GM23248 (cell line): ENCODE data around the gene KIAA1549. TPM values are rescaled to one million over a fixed set of nuclear protein-coding genes. Genes with fewer than 3 reads are reported as not detected.

Source experiments
- DNase-seq: peaks from one replicate; pipeline ENCODE4 v3.0.0-alpha.2; 2015
- H2AFZ ChIP-seq: fragments of 200-600 bp; sonication (generic); 2 replicates; pipeline ENCODE4 v1.6.1; 2016; ENCODE audit warnings: antibody characterized with exemption
- H3F3A ChIP-seq: fragments of 200-600 bp; sonication (generic); 2 replicates; pipeline ENCODE4 v1.6.1; 2016; ENCODE audit warnings: mild to moderate bottlenecking, antibody characterized with exemption, mixed run types; ENCODE audit not compliant: insufficient read depth
- H3K27ac ChIP-seq: fragments of 200-600 bp; sonication (generic); 2 replicates; pipeline ENCODE4 v1.5.1; 2016; ENCODE audit warnings: mild to moderate bottlenecking
- H3K27me3 ChIP-seq: fragments of 200-600 bp; sonication (generic); replicated peaks from 2 replicates; pipeline ENCODE4 v1.6.1; 2016; ENCODE audit warnings: mild to moderate bottlenecking; ENCODE audit not compliant: insufficient read depth
- H3K36me3 ChIP-seq: fragments of 200-600 bp; sonication (generic); 2 replicates; pipeline ENCODE4 v1.6.1; 2016; ENCODE audit warnings: low read depth, mild to moderate bottlenecking
- H3K4me1 ChIP-seq: fragments of 200-600 bp; sonication (generic); 2 replicates; pipeline ENCODE4 v1.6.1; 2016; ENCODE audit warnings: mild to moderate bottlenecking; ENCODE audit not compliant: insufficient read depth
- H3K4me2 ChIP-seq: fragments of 200-600 bp; sonication (generic); one replicate; pipeline ENCODE4 v1.6.1; 2016; ENCODE audit warnings: mild to moderate bottlenecking; ENCODE audit not compliant: unreplicated experiment
- H3K4me3 ChIP-seq: fragments of 200-600 bp; sonication (generic); 2 replicates; pipeline ENCODE4 v1.5.1; 2016; ENCODE audit warnings: mild to moderate bottlenecking
- H3K79me2 ChIP-seq: fragments of 200-600 bp; sonication (generic); 2 replicates; pipeline ENCODE4 v1.6.1; 2016; ENCODE audit warnings: mild to moderate bottlenecking; ENCODE audit not compliant: insufficient read depth
- H3K9ac ChIP-seq: fragments of 200-600 bp; sonication (generic); 2 replicates; pipeline ENCODE4 v1.6.1; 2016; ENCODE audit warnings: mild to moderate bottlenecking
- H3K9me2 ChIP-seq: fragments of 200-600 bp; sonication (generic); 2 replicates; pipeline ENCODE4 v1.6.1; 2016; ENCODE audit warnings: mixed run types, mild to moderate bottlenecking, moderate library complexity; ENCODE audit not compliant: insufficient read depth
- H3K9me3 ChIP-seq: fragments of 200-600 bp; sonication (generic); one replicate; pipeline ENCODE4 v1.6.1; 2017; ENCODE audit warnings: low read depth
- H4K20me1 ChIP-seq: fragments of 200-600 bp; sonication (generic); 2 replicates; pipeline ENCODE4 v1.6.0; 2016; ENCODE audit not compliant: insufficient read depth
- EZH2 ChIP-seq: fragments of 200-600 bp; sonication (generic); IDR thresholded peaks from 2 replicates; pipeline ENCODE4 v1.6.1; 2018; ENCODE audit warnings: antibody characterized with exemption, mild to moderate bottlenecking; ENCODE audit not compliant: insufficient read depth, poor library complexity, severe bottlenecking
- EZH2phosphoT487 ChIP-seq: fragments of 200-600 bp; sonication (generic); IDR thresholded peaks from 2 replicates; pipeline ENCODE4 v1.6.1; 2018; ENCODE audit warnings: antibody characterized with exemption, moderate library complexity, mild to moderate bottlenecking, low read depth; ENCODE audit not compliant: insufficient read depth
- WGBS, 2 experiments: methylation state at CpG; one replicate each; pipeline ENCODE4 v1.1.6; 2015 to 2017; ENCODE audit warnings: low lambda C conversion rate in 2 of 2, low coverage in 1 of 2; ENCODE audit errors: missing lambda C conversion rate in 2 of 2; 5-methylcytosine and 5-hydroxymethylcytosine counted together
- in situ Hi-C: fragments of 300-500 bp; cut with MboI; formaldehyde crosslinking; loops from 2 replicates; pipeline ENCODE4 v1.15.0; 2020
- polyA plus RNA-seq: library from polyadenylated mRNA; unstranded; fragments of >200 nt; fragmentation: Nextera tagmentation; extraction: Ambion mirVana; gene quantifications from 2 replicates; pipeline ENCODE4 v1.2.1, GENCODE V29; 2016
- total RNA-seq: library from RNA; depleted of rRNA; stranded (reverse); fragments of >200 nt; shearing (Covaris generic); gene quantifications from 2 replicates; pipeline ENCODE4 v1.2.3, GENCODE V29; 2014

Gene KIAA1549
- total and polyA plus RNA-seq, 2 experiments from 2014 or later, result 2.1 to 3.0 TPM

DNA sequence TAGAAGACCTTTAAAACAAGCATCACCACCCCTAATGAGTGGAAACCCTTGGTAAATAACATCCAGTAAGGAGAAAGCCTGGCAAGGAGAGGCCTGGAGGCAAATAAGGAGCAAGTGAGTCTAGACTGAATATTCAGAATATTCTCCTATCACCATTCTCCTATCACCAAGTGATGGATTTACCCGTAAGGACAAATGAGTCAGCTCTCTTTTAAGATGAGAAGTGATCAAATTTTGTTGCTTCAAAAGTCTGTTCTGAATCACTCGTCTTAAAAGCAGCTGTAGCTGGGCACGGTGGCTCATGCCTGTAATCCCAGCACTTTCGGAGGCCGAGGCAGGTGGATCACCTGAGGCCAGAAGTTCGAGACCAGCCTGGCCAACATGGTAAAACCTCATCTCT, 28.4 kb downstream of the KIAA1549 start:
- Histone ChIP-seq H3K36me3 (no peaks in the 10 kb centered on the region), H3K27ac (no peak overlapping the region), H3K9me2 (no peaks in the 10 kb centered on the region), H3K4me3 (no peak overlapping the region), H3K4me1 (no peaks in the 10 kb centered on the region), H3K9me3 (no peaks in the 10 kb centered on the region), H3K4me2 (no peak overlapping the region), H4K20me1 (no peaks in the 10 kb centered on the region), H3K9ac (no peak overlapping the region), H3F3A (no peaks in the 10 kb centered on the region), H2AFZ (no peak overlapping the region), H3K79me2 (peaks cover 76% of the 10 kb centered on the region), H3K27me3 (no peaks in the 10 kb centered on the region)
- in situ Hi-C loops, result loop anchor here (10.0 kb wide), 1 partner anchor 62 kb away; no protein-coding TSS in a partner anchor
- no peak for DNase-seq
- WGBS, 2 experiments, result 93 to 97% methylated on average over 6 of the region's 6 CpGs
- TF ChIP-seq EZH2phosphoT487 (no peak), EZH2 (no peak)

DNA sequence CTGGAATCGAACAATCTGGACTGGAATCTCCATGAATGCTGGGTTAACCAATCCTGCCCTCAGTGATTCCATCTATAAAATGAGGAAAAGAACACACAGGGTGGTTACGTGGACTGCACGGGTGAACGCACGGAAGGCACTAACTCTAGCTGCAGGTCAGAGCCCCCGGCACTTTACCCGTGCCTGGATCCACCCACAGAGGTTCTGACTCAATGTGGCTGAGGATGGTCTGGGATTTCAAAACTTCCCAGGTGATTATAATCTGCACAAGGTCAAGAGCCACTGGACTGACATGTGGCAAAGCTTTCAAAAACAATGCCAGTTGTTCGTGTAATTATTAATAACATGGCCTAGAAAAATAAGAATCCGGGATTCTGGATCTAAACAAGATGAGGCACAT, 29.2 kb downstream of the KIAA1549 start:
- Histone ChIP-seq H3K27me3 (no peaks in the 10 kb centered on the region), H4K20me1 (no peaks in the 10 kb centered on the region), H3K36me3 (no peaks in the 10 kb centered on the region), H3K27ac (no peak overlapping the region), H3K4me2 (no peak overlapping the region), H3K4me1 (no peaks in the 10 kb centered on the region), H3F3A (no peaks in the 10 kb centered on the region), H3K9me2 (no peaks in the 10 kb centered on the region), H3K4me3 (no peak overlapping the region), H3K9me3 (no peaks in the 10 kb centered on the region), H3K79me2 (peaks cover 76% of the 10 kb centered on the region), H2AFZ (no peak overlapping the region), H3K9ac (no peak overlapping the region)
- DNase-seq, result no peak
- 82 to 85% methylated on average over 9 of the region's 9 CpGs for WGBS, 2 experiments
- in situ Hi-C loops, result loop anchor here (10.0 kb wide), 1 partner anchor 63 kb away; no protein-coding TSS in a partner anchor
- no peak for TF ChIP-seq EZH2phosphoT487
- no peak for TF ChIP-seq EZH2

DNA sequence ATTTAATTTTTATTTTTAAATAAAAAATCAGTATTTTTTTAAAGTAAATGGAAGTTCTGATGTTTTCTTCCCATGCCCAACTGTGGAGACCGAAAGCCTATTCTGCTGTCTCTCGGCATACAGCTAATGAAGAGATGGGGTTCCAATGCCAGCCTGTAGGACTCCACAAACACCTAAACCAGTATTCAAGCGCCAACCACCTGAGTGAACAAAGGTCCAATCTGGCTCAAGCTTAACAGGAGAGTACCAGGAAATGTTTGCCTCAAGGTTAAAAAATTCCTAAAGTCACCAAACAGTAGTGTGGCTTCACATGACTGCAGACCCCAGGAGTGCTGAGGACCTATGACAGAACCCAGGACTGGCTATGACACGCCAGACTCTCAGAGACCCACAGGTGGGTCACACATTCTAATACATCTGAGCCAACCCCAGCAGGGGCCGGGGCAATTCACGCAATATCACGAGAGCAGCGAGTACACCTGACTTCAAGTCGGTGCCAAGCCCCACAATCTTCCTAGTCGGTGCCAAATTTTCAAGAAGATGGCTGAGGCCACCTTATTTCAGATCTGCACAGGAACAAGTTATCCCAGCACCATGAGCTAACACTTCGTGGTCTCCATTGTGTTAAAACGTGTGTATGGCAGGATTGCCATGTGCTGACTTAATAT, 31.6 kb downstream of the KIAA1549 start:
- peaks cover 65% of the 10 kb centered on the region for H3K79me2 ChIP-seq

DNA sequence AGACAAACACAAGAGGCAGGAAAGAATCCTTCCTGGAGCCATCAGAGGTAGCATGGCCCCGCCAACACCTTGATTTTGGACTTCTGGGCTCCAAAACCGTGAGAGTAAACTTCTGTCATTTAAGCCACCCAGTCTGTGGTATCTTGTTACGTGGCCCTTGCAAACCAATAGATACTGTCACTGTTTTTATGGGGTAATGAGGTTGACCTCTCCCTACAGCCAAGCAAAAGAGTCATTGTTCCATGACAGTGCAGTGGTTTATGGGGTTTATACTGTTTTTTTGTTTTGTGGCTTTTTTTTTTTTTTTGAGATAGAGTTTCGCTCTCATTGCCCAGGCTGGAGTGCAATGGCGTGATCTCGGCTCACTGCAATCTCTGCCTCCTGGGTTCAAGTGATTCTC, 32.8 kb downstream of the KIAA1549 start:
- Histone ChIP-seq H3K9me2 (no peaks in the 10 kb centered on the region), H3K9me3 (no peaks in the 10 kb centered on the region), H3K36me3 (no peaks in the 10 kb centered on the region), H3K4me2 (no peak overlapping the region), H3K79me2 (peaks cover 57% of the 10 kb centered on the region), H3K4me1 (no peaks in the 10 kb centered on the region), H3K9ac (no peak overlapping the region), H2AFZ (no peak overlapping the region), H3K27ac (no peak overlapping the region), H3K27me3 (no peaks in the 10 kb centered on the region), H3K4me3 (no peak overlapping the region), H4K20me1 (no peaks in the 10 kb centered on the region), H3F3A (no peaks in the 10 kb centered on the region)
- in situ Hi-C loops, result no loop called here
- 94 to 95% methylated on average over 5 to 6 of the region's 6 CpGs for WGBS, 2 experiments
- TF ChIP-seq EZH2phosphoT487 (no peak), EZH2 (no peak)
- no peak for DNase-seq

More for the DNA sequence above, 31.6 kb downstream of the KIAA1549 start:
- no peak for DNase-seq
- no peaks in the 10 kb centered on the region for H3K4me1 ChIP-seq
- no peaks in the 10 kb centered on the region for H3K27me3 ChIP-seq
- H2AFZ ChIP-seq, result no peak overlapping the region
- no peaks in the 10 kb centered on the region for H3K9me3 ChIP-seq
- no peaks in the 10 kb centered on the region for H3K36me3 ChIP-seq
- H3K4me3 ChIP-seq, result no peak overlapping the region
- H3K4me2 ChIP-seq, result no peak overlapping the region
- H4K20me1 ChIP-seq, result no peaks in the 10 kb centered on the region
- no peak overlapping the region for H3K27ac ChIP-seq
- 88 to 89% methylated on average over 12 of the region's 12 CpGs for WGBS, 2 experiments
- no peaks in the 10 kb centered on the region for H3F3A ChIP-seq
- in situ Hi-C loops, result loop anchor here (10.0 kb wide), 1 partner anchor 65 kb away; no protein-coding TSS in a partner anchor
- H3K9me2 ChIP-seq, result no peaks in the 10 kb centered on the region
- no peak overlapping the region for H3K9ac ChIP-seq
- no peak for TF ChIP-seq EZH2phosphoT487

DNA sequence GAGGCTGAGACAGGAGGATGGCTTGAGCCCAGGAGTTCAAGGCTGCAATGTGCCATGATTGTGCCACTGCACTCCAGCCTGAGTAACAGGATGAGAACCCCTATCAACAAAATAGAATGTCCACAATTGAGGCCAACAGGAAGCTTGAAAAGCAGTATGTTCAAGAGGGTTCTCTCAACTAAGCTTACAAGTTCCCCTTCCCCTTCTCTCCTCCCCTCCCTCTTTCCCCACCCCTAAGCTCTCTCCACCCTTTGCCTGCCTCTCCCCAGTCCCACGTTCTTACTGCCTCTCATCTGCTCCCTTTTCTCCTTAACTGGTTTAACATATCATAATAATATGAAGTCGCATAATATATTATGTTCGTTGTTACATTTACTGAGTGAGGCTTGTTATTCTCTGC, 35.4 kb downstream of the KIAA1549 start:
- Histone ChIP-seq H3K79me2 (peaks cover 44% of the 10 kb centered on the region), H4K20me1 (no peaks in the 10 kb centered on the region), H2AFZ (no peak overlapping the region), H3K9me2 (no peaks in the 10 kb centered on the region), H3K4me2 (no peak overlapping the region), H3K4me1 (no peaks in the 10 kb centered on the region), H3K27ac (no peak overlapping the region), H3F3A (no peaks in the 10 kb centered on the region), H3K9me3 (no peaks in the 10 kb centered on the region), H3K4me3 (no peak overlapping the region), H3K36me3 (no peaks in the 10 kb centered on the region), H3K9ac (no peak overlapping the region), H3K27me3 (no peaks in the 10 kb centered on the region)
- 89 to 90% methylated on average over 3 of the region's 3 CpGs for WGBS, 2 experiments
- in situ Hi-C loops, result no loop called here
- no peak for DNase-seq
- TF ChIP-seq EZH2phosphoT487, result no peak
- TF ChIP-seq EZH2, result no peak
